Measurements from ENCODE around the gene MDK. TPM values are rescaled to one million over a fixed set of nuclear protein-coding genes. Genes with fewer than 3 reads are reported as not detected.

The MDK gene
- total RNA-seq, 1 donor from 2014 or later = 147 TPM

- DNase-seq (ENCODE audit: low read depth) = no peak
Measured at GRCh38 chr11:46347637-46348311, 33.7 kb upstream of the MDK start.

GRCh38 chr11:46348566-46349401 is 32.7 kb upstream of the MDK start:
- peak; percentile 40 for DNase-seq (ENCODE audit: low read depth)

GRCh38 chr11:46350695-46351094 is 30.8 kb upstream of the MDK start:
- DNase-seq (ENCODE audit: low read depth) = no peak

GRCh38 chr11:46351148-46351547 is 30.3 kb upstream of the MDK start:
- no peak for DNase-seq (ENCODE audit: low read depth)

- no peak for DNase-seq (ENCODE audit: low read depth)
Measured at GRCh38 chr11:46351606-46352005, 29.9 kb upstream of the MDK start.

- peak; percentile 60 for DNase-seq (ENCODE audit: low read depth)
Measured at GRCh38 chr11:46352063-46352841, 29.2 kb upstream of the MDK start.

GRCh38 chr11:46353698-46354097 is 27.8 kb upstream of the MDK start:
- no peak for DNase-seq (ENCODE audit: low read depth)

GRCh38 chr11:46356924-46357482 is 24.5 kb upstream of the MDK start:
- DNase-seq (ENCODE audit: low read depth) = no peak

- no peak for DNase-seq (ENCODE audit: low read depth)
Measured at GRCh38 chr11:46357483-46357936, 24.0 kb upstream of the MDK start.

GRCh38 chr11:46359953-46360352 is 21.5 kb upstream of the MDK start:
- no peak for DNase-seq (ENCODE audit: low read depth)

GRCh38 chr11:46360878-46361277 is 20.6 kb upstream of the MDK start:
- no peak for DNase-seq (ENCODE audit: low read depth)

- DNase-seq (ENCODE audit: low read depth) = peak; percentile 92
Measured at GRCh38 chr11:46361283-46362155, 19.9 kb upstream of the MDK start.

- DNase-seq (ENCODE audit: low read depth) = no peak
Measured at GRCh38 chr11:46362156-46363030, 19.1 kb upstream of the MDK start.

GRCh38 chr11:46363031-46363407 is 18.4 kb upstream of the MDK start:
- DNase-seq (ENCODE audit: low read depth) = peak; percentile 88

- DNase-seq (ENCODE audit: low read depth) = peak; percentile 98
Measured at GRCh38 chr11:46363455-46364005, 17.9 kb upstream of the MDK start.

- no peak for DNase-seq (ENCODE audit: low read depth)
Measured at GRCh38 chr11:46364056-46364455, 17.4 kb upstream of the MDK start.

GRCh38 chr11:46364791-46365190 is 16.7 kb upstream of the MDK start:
- DNase-seq (ENCODE audit: low read depth) = no peak

- DNase-seq (ENCODE audit: low read depth) = no peak
Measured at GRCh38 chr11:46366260-46366659, 15.2 kb upstream of the MDK start.

- no peak for DNase-seq (ENCODE audit: low read depth)
Measured at GRCh38 chr11:46366661-46367161, 14.8 kb upstream of the MDK start.

All from myocyte (in vitro differentiated cells).